Retinal pigment epithelial cell (primary cell): ENCODE data around the gene COL27A1.

Source experiments
- DNase-seq: peaks from one replicate; pipeline ENCODE4 v3.0.0-alpha.2; 2010; ENCODE audit warnings: low read depth
- H3K4me3 ChIP-seq: 2 replicates; pipeline ENCODE4 v1.5.1; 2011; ENCODE audit warnings: mild to moderate bottlenecking, low read length, control low read depth, moderate library complexity
- TF ChIP-seq, protein P1 (sequence below): conservative IDR thresholded peaks from 2 replicates; pipeline ENCODE4 v1.5.1; 2011; ENCODE audit warnings: low read depth, low read length, control low read depth, inconsistent platforms

Gene COL27A1

GRCh38 chr9:114300153-114300845, 145.0 kb downstream of the COL27A1 start:
- TF ChIP-seq, protein P1, sequence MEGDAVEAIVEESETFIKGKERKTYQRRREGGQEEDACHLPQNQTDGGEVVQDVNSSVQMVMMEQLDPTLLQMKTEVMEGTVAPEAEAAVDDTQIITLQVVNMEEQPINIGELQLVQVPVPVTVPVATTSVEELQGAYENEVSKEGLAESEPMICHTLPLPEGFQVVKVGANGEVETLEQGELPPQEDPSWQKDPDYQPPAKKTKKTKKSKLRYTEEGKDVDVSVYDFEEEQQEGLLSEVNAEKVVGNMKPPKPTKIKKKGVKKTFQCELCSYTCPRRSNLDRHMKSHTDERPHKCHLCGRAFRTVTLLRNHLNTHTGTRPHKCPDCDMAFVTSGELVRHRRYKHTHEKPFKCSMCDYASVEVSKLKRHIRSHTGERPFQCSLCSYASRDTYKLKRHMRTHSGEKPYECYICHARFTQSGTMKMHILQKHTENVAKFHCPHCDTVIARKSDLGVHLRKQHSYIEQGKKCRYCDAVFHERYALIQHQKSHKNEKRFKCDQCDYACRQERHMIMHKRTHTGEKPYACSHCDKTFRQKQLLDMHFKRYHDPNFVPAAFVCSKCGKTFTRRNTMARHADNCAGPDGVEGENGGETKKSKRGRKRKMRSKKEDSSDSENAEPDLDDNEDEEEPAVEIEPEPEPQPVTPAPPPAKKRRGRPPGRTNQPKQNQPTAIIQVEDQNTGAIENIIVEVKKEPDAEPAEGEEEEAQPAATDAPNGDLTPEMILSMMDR, result no peak
- no peak for DNase-seq
- H3K4me3 ChIP-seq, result no peak overlapping the region

DNA sequence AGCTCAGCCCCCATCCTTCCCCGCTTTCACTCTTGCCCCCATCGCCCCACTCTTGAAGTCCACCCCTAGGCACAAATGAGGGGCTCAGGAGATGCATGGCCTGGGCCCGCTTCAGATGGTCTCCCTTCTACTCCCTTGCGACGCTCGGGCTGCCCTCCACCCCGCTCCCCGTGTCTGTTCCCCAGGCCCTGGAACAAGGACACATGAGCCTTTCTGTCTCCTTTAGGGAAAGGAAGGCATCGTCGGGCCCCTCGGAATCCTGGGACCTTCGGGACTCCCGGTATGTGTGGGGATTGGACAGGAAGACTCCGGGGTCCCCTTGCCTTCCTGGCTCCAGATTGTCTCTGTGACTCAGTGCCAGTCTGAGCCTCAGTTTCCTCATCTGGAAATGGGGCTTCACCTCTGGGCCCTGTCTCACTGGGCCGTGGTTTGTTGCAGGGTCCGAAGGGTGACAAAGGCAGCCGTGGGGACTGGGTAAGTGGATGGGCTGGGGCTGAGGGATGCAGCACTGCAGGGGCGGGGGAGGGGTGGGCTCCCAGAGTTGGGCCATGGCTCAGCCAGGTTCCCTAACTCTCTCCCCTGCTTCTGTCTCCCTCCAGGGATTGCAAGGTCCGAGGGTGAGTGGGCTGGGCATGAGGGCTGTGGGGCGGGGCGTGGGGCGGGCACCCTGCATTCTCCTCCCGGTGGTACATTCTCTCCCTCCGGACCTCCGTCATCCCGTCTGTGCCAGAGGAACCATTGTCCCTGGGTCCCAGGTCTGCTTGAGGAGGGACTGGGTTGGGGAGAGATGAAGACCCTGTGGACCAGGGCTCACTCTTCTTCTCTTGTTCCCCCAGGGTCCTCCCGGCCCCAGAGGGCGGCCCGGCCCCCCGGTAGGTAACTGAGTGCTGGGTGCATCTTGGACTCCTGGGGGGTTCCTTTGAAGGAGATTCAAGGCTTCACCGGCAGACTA, 145.8 kb downstream of the COL27A1 start:
- TF ChIP-seq, protein P1, result no peak
- DNase-seq, result no peak
- H3K4me3 ChIP-seq, result no peak overlapping the region

DNA sequence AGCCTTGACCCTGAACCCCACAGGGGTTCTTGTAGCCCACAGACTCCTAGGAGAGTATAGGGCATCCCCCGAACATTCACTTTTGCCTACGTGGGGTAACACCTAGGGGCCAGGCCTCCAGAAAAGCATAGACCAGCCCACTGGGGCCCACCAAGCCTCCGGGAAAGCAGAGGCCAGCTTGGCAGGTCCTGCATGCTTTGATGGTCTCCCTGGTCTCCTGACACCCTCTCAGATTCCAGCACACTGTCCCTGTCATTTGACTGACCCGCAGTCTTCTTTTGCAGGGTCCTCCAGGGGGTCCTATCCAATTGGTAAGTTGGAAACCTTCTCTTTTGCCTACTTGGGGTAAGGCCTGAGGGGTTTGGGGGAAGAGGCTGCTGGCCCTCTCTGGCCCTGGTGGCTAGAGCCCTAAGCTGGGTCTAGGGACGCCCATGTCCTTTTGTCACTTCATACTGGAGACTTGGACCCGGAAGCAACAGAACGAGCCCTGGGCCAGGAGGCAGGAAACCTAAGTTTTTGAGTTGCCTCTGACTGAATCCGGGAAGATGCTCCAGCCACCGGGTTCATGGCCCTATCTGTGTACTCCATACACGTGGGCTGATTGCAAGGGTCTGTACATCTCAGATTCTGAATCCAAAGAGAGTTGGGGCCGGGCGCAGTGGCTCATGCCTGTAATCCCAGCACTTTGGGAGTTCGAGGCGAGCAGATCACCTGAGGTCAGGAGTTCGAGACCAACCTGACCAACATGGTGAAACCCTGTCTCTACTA, 146.6 kb downstream of the COL27A1 start:
- TF ChIP-seq, protein P1, result no peak
- DNase-seq, result no peak
- no peak overlapping the region for H3K4me3 ChIP-seq

- TF ChIP-seq, protein P1, result no peak
- H3K4me3 ChIP-seq, result no peak overlapping the region
- DNase-seq, result no peak
These were observed 147.4 kb downstream of the COL27A1 start for GRCh38 chr9:114302727-114303126.

DNA sequence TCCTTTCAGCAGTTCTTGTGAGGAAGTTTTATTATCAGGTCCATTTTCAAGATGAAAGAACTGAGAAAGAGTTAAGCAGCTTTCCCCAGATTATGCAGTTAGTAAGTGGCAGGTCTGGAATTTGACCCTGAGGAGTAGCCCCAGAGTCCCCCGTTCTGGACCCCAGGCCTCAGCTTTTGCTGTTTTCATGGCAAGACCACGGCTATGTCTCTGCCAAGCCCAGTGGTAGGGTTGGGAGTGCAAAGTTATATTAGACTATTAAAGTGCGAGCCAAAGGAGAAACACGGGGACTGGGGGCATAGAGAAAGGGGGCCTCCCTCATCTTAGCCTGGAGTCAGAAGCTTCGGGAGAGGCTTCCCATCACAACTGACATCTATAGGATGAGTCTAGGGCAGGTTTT, 148.2 kb downstream of the COL27A1 start:
- no peak overlapping the region for H3K4me3 ChIP-seq
- no peak for DNase-seq
- TF ChIP-seq, protein P1, result no peak

DNA sequence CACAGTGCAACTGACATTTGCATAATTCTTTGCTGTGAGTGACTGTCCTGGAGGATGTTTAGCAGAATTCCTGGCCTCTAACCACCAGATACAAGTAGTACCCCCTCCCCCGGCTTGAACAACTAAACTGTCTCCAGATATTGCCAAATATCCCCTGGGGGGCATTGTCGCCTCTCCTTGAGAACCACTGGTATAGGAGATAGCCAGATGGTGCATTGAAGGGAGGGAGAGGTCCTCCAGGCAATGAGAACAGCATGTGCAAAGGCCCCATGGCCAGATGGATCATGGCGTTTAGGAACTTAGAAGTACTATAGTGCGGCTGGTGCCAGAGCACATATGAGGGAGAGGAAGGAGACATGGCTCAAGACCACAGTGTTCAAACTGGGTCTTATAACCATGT, 148.6 kb downstream of the COL27A1 start:
- no peak for DNase-seq
- TF ChIP-seq, protein P1, result no peak
- H3K4me3 ChIP-seq, result no peak overlapping the region
